Stimulated activated naive CD4-positive, alpha-beta T cell treated with Interleukin-2 at 50 U/mL for 16 hours (primary cell): ENCODE results near the gene HECTD4.

Source experiments
- DNase-seq: peaks from one replicate; lab custom pipeline; 2025; lab: John Stamatoyannopoulos, UW

Gene HECTD4

GRCh38 chr12:112208301-112208910 is 173.8 kb downstream of the HECTD4 start:
- DNase-seq: no peak

GRCh38 chr12:112207397-112207924 is 174.8 kb downstream of the HECTD4 start:
- no peak for DNase-seq

- DNase-seq: no peak
These were observed 175.3 kb downstream of the HECTD4 start for GRCh38 chr12:112206944-112207343.

- DNase-seq: no peak
These were observed 183.1 kb downstream of the HECTD4 start for GRCh38 chr12:112199136-112199535.

GRCh38 chr12:112198120-112198733 is 184.0 kb downstream of the HECTD4 start:
- peak; percentile 18 for DNase-seq

GRCh38 chr12:112196196-112196875 is 185.9 kb downstream of the HECTD4 start:
- no peak for DNase-seq

- no peak for DNase-seq
These were observed 187.5 kb downstream of the HECTD4 start for GRCh38 chr12:112194601-112195247.

- DNase-seq: no peak
These were observed 189.8 kb downstream of the HECTD4 start for GRCh38 chr12:112192475-112192874.

GRCh38 chr12:112191840-112192321 is 190.3 kb downstream of the HECTD4 start:
- no peak for DNase-seq

GRCh38 chr12:112191201-112191600 is 191.0 kb downstream of the HECTD4 start:
- DNase-seq: no peak

GRCh38 chr12:112190231-112191025 is 191.8 kb downstream of the HECTD4 start:
- no peak for DNase-seq

- DNase-seq: no peak
These were observed 194.0 kb downstream of the HECTD4 start for GRCh38 chr12:112188130-112188830.

GRCh38 chr12:112185093-112185923 is 196.9 kb downstream of the HECTD4 start:
- no peak for DNase-seq

- DNase-seq: no peak
These were observed 198.0 kb downstream of the HECTD4 start for GRCh38 chr12:112184056-112184887.

GRCh38 chr12:112183141-112184021 is 198.8 kb downstream of the HECTD4 start:
- DNase-seq: no peak

GRCh38 chr12:112182499-112182898 is 199.7 kb downstream of the HECTD4 start:
- no peak for DNase-seq

GRCh38 chr12:112180422-112180821 is 201.8 kb downstream of the HECTD4 start:
- DNase-seq: no peak

- DNase-seq: no peak
These were observed 202.3 kb downstream of the HECTD4 start for GRCh38 chr12:112179916-112180315.
